IMR-90 (cell line): ENCODE measurements around the gene CMTM7. TPM values are rescaled to one million over a fixed set of nuclear protein-coding genes. Genes with fewer than 3 reads are reported as not detected.

ENCODE experiments used
- ATAC-seq: fragments of 200-7000 bp; cut with Tn5 transposase; 2 replicates; pipeline ENCODE4 v1.9.1; 2020; ENCODE audit warnings: low read depth, mild to moderate bottlenecking, moderate library complexity
- BruUV-seq: library from RNA; stranded (reverse); fragments of 400-500 nt; replicated peaks from 2 replicates; lab custom pipeline; 2021; lab: Mats Ljungman, UMichigan
- CTCF ChIA-PET: fragments of 300-600 bp; formaldehyde crosslinking; extraction: SDS; loops from one replicate; lab custom pipeline; 2021; ENCODE audit warnings: antibody characterized with exemption; lab: Yijun Ruan, JAX
- POLR2A ChIA-PET: fragments of 300-600 bp; sonication (Branson Sonifier 250); formaldehyde crosslinking; loops from one replicate; lab custom pipeline; 2022; ENCODE audit warnings: antibody characterized with exemption; ENCODE audit not compliant: unreplicated experiment; lab: Charles Lee
- DNase-seq: peaks from one replicate; pipeline ENCODE4 v3.0.0; 2013
- H2AFZ ChIP-seq: replicated peaks from 2 replicates; pipeline ENCODE3; 2013; ENCODE audit warnings: low read length, mild to moderate bottlenecking; ENCODE audit not compliant: poor library complexity
- H2AK5ac ChIP-seq: 2 replicates; pipeline ENCODE4 v1.6.1; 2013; ENCODE audit warnings: low read depth, low read length, inconsistent platforms
- H2AK9ac ChIP-seq: replicated peaks from 2 replicates; pipeline ENCODE3; 2013; ENCODE audit warnings: mild to moderate bottlenecking, low read depth, low read length, moderate library complexity; ENCODE audit not compliant: poor library complexity
- H2BK120ac ChIP-seq: 2 replicates; pipeline ENCODE4 v1.6.1; 2013; ENCODE audit warnings: low read depth, low read length, inconsistent platforms
- H2BK15ac ChIP-seq: 3 replicates; pipeline ENCODE4 v1.6.1; 2013; ENCODE audit warnings: low read depth, low read length, inconsistent platforms
- H2BK20ac ChIP-seq: 2 replicates; pipeline ENCODE4 v1.6.1; 2013; ENCODE audit warnings: low read depth, mild to moderate bottlenecking, inconsistent platforms, low read length, moderate library complexity
- H2BK5ac ChIP-seq: 2 replicates; pipeline ENCODE4 v1.6.1; 2013; ENCODE audit warnings: mild to moderate bottlenecking, low read depth, low read length, inconsistent platforms; ENCODE audit not compliant: poor library complexity, severe bottlenecking
- H3K14ac ChIP-seq: replicated peaks from 2 replicates; pipeline ENCODE4 v1.6.1; 2013; ENCODE audit warnings: low read depth, low read length, inconsistent platforms
- H3K18ac ChIP-seq: 2 replicates; pipeline ENCODE4 v1.6.1; 2013; ENCODE audit warnings: low read depth, low read length, control low read depth
- H3K23ac ChIP-seq: 2 replicates; pipeline ENCODE4 v1.6.1; 2013; ENCODE audit warnings: low read depth, low read length, inconsistent platforms
- H3K27ac ChIP-seq: 2 replicates; pipeline ENCODE4 v1.5.1; 2013; ENCODE audit warnings: mild to moderate bottlenecking, control low read depth, low read length; ENCODE audit not compliant: insufficient read depth
- H3K27me3 ChIP-seq: 2 replicates; pipeline ENCODE4 v1.6.1; 2013; ENCODE audit warnings: low read length; ENCODE audit not compliant: control insufficient read depth, insufficient read depth
- H3K36me3 ChIP-seq: 2 replicates; pipeline ENCODE4 v1.6.1; 2013; ENCODE audit warnings: low read length, mixed read lengths; ENCODE audit not compliant: control insufficient read depth, insufficient read depth
- H3K4ac ChIP-seq: 2 replicates; pipeline ENCODE4 v1.6.1; 2013; ENCODE audit warnings: low read depth, low read length, inconsistent platforms
- H3K4me1 ChIP-seq: 2 replicates; pipeline ENCODE4 v1.6.1; 2013; ENCODE audit warnings: low read length, mixed read lengths; ENCODE audit not compliant: control insufficient read depth, insufficient read depth
- H3K4me2 ChIP-seq: 2 replicates; pipeline ENCODE4 v1.6.1; 2013; ENCODE audit warnings: low read depth, mild to moderate bottlenecking, control low read depth, low read length, moderate library complexity
- H3K4me3 ChIP-seq: 2 replicates; pipeline ENCODE4 v1.5.1; 2013; ENCODE audit warnings: low read depth, mild to moderate bottlenecking, control low read depth, low read length, moderate library complexity; ENCODE audit not compliant: insufficient read depth
- H3K56ac ChIP-seq: 2 replicates; pipeline ENCODE4 v1.6.1; 2013; ENCODE audit warnings: low read length, inconsistent platforms; ENCODE audit not compliant: insufficient read depth; ENCODE audit errors: extremely low read depth
- H3K79me1 ChIP-seq, 2 experiments: 2 replicates each; pipeline ENCODE4 v1.6.1; 2013; ENCODE audit warnings: low read length in 2 of 2, inconsistent platforms in 1 of 2, low read depth in 1 of 2
- H3K9ac ChIP-seq: 2 replicates; pipeline ENCODE4 v1.6.1; 2013; ENCODE audit warnings: low read depth, low read length, control low read depth
- H3K9me1 ChIP-seq: 2 replicates; pipeline ENCODE4 v1.6.1; 2013; ENCODE audit warnings: low read length, inconsistent platforms; ENCODE audit not compliant: insufficient read depth
- H3K9me3 ChIP-seq: 2 replicates; pipeline ENCODE4 v1.6.1; 2013; ENCODE audit warnings: low read length; ENCODE audit not compliant: control insufficient read depth, insufficient read depth
- H4K20me1 ChIP-seq: 2 replicates; pipeline ENCODE4 v1.6.1; 2013; ENCODE audit warnings: low read length, inconsistent platforms; ENCODE audit not compliant: insufficient read depth
- H4K5ac ChIP-seq: 2 replicates; pipeline ENCODE4 v1.6.1; 2013; ENCODE audit warnings: mild to moderate bottlenecking, low read depth, low read length, control low read depth
- H4K8ac ChIP-seq, 2 experiments: 2 replicates each; pipeline ENCODE4 v1.6.1; 2013; ENCODE audit warnings: low read depth in 2 of 2, low read length in 2 of 2, control low read depth in 1 of 2, inconsistent platforms in 1 of 2
- H4K91ac ChIP-seq: 2 replicates; pipeline ENCODE4 v1.6.1; 2013; ENCODE audit warnings: low read depth, low read length, inconsistent platforms; ENCODE audit not compliant: insufficient read depth
- BHLHE40 ChIP-seq: fragments of 150-350 bp; IDR thresholded peaks from 2 replicates; pipeline ENCODE4 v1.6.1; 2016; ENCODE audit warnings: mild to moderate bottlenecking, low read depth, low read length
- CEBPB ChIP-seq: IDR thresholded peaks from 2 replicates; pipeline ENCODE4 v1.6.1; 2012; ENCODE audit warnings: low read depth, low read length, improper control_type of control experiment
- CHD1 ChIP-seq: IDR thresholded peaks from 2 replicates; pipeline ENCODE4 v1.6.1; 2012; ENCODE audit warnings: low read depth, low read length, improper control_type of control experiment
- CTCF ChIP-seq: conservative IDR thresholded peaks from 2 replicates; pipeline ENCODE4 v1.5.1; 2012; ENCODE audit warnings: mild to moderate bottlenecking, low read depth, low read length, improper control_type of control experiment
- ELK1 ChIP-seq: fragments of 150-350 bp; IDR thresholded peaks from 2 replicates; pipeline ENCODE4 v1.6.1; 2016; ENCODE audit warnings: low read depth, mild to moderate bottlenecking, low read length, moderate library complexity, borderline replicate concordance
- FOS ChIP-seq: fragments of 150-350 bp; IDR thresholded peaks from 2 replicates; pipeline ENCODE4 v1.6.1; 2016; ENCODE audit warnings: low read depth, low read length
- MAFK ChIP-seq: IDR thresholded peaks from 2 replicates; pipeline ENCODE4 v1.6.1; 2012; ENCODE audit warnings: low read depth, low read length, improper control_type of control experiment
- MAZ ChIP-seq: IDR thresholded peaks from 2 replicates; pipeline ENCODE4 v1.6.1; 2012; ENCODE audit warnings: low read depth, mild to moderate bottlenecking, low read length, improper control_type of control experiment, moderate library complexity, borderline replicate concordance
- MXI1 ChIP-seq: IDR thresholded peaks from 2 replicates; pipeline ENCODE4 v1.6.1; 2012; ENCODE audit warnings: low read depth, mild to moderate bottlenecking, low read length, moderate library complexity, borderline replicate concordance
- NFE2L2 ChIP-seq: fragments of 150-350 bp; IDR thresholded peaks from 2 replicates; pipeline ENCODE4 v1.6.1; 2016; ENCODE audit warnings: low read depth, mild to moderate bottlenecking, low read length
- POLR2A ChIP-seq: IDR thresholded peaks from 2 replicates; pipeline ENCODE4 v1.6.1; 2012; ENCODE audit warnings: mild to moderate bottlenecking, low read depth, low read length
- RAD21 ChIP-seq: IDR thresholded peaks from 2 replicates; pipeline ENCODE4 v1.6.1; 2012; ENCODE audit warnings: low read length, improper control_type of control experiment
- RFX5 ChIP-seq: IDR thresholded peaks from 2 replicates; pipeline ENCODE4 v1.8.0; 2012; ENCODE audit warnings: low read depth, mild to moderate bottlenecking, low read length, moderate library complexity
- SMC3 ChIP-seq: fragments of 150-350 bp; IDR thresholded peaks from 2 replicates; pipeline ENCODE4 v1.6.1; 2016; ENCODE audit warnings: low read depth, mild to moderate bottlenecking, antibody characterized with exemption, low read length, moderate library complexity
- USF2 ChIP-seq: fragments of 150-350 bp; IDR thresholded peaks from 2 replicates; pipeline ENCODE4 v1.6.1; 2017; ENCODE audit warnings: mild to moderate bottlenecking, antibody characterized with exemption, low read length, low read depth
- WGBS, 2 experiments: methylation state at CpG; one replicate each; pipeline versions ENCODE4 v1.1.5 to v1.1.7; 2013; ENCODE audit warnings: missing lambda C conversion rate in 2 of 2; ENCODE audit not compliant: insufficient read length in 1 of 2; ENCODE audit errors: extremely low coverage in 2 of 2; 5-methylcytosine and 5-hydroxymethylcytosine counted together
- dilution Hi-C: fragments of 300-500 bp; cut with HindIII; formaldehyde crosslinking; loops from one replicate; pipeline ENCODE4 v1.14.3; 2018; ENCODE audit warnings: low sequenced_read_pairs; ENCODE audit not compliant: unreplicated experiment
- in situ Hi-C: fragments of 300-500 bp; cut with MboI; formaldehyde crosslinking; loops from 3 replicates; pipeline ENCODE4 v1.14.3; 2019; ENCODE audit warnings: low sequenced_read_pairs, inconsistent platforms, mixed read lengths
- intact Hi-C: fragments of 100-400 bp; cut with micrococcal nuclease; formaldehyde crosslinking; loops from 2 replicates; pipeline ENCODE4 v1.10.0; 2022
- polyA plus RNA-seq, 3 experiments: library from polyadenylated mRNA; depleted of rRNA; stranded (reverse); fragments of >200 nt; gene quantifications; 2 replicates each; pipeline ENCODE4 v1.2.3, GENCODE V29; 2012; ENCODE audit warnings: low replicate concordance in 1 of 3
- total RNA-seq: library from RNA; depleted of rRNA; stranded (reverse); fragments of >200 nt; gene quantifications from 2 replicates; pipeline ENCODE4 v1.2.3, GENCODE V29; 2012

The CMTM7 gene
- total and polyA plus RNA-seq, 2 of the 4 experiments (the other 2 are of a cell fraction): 3.4 to 31.4 TPM

GRCh38 chr3:32347343-32348125 is 44.1 kb upstream of the CMTM7 start:
- WGBS, 2 experiments: 0% methylated on average over 1 of the region's 11 CpGs; no CpG with 5 or more reads in 1 of the 2 experiments
- Histone ChIP-seq H3K27ac (no peak overlapping the region), H3K9me3 (no peaks in the 10 kb centered on the region), H3K4ac (no peak overlapping the region), H2BK15ac (no peak overlapping the region), H2BK20ac (no peak overlapping the region), H3K79me1 (no peaks in the 10 kb centered on the region), H3K4me3 (no peak overlapping the region), H3K4me2 (no peak overlapping the region), H2AFZ (no peak overlapping the region), H4K20me1 (no peaks in the 10 kb centered on the region), H3K56ac (no peak overlapping the region), H2AK5ac (no peak overlapping the region), H2BK120ac (no peak overlapping the region), H2BK5ac (no peak overlapping the region), H3K18ac (no peak overlapping the region), H3K23ac (no peak overlapping the region), H3K9ac (no peak overlapping the region), H4K8ac (no peak overlapping the region), H4K5ac (no peak overlapping the region), H2AK9ac (no peak overlapping the region), H3K14ac (no peak overlapping the region), H3K36me3 (no peaks in the 10 kb centered on the region), H3K4me1 (no peaks in the 10 kb centered on the region), H3K27me3 (peaks cover 8% of the 10 kb centered on the region), H4K91ac (no peak overlapping the region), H3K9me1 (no peaks in the 10 kb centered on the region)
- in situ Hi-C loops (no loop called here), dilution Hi-C loops (no loop called here), intact Hi-C loops (no loop called here)
- ATAC-seq (no peak; the same call in 1 of the 2 replicates), DNase-seq (no peak)
- POLR2A ChIA-PET: no interaction called here
- BruUV-seq: no TSS peak
- CTCF ChIA-PET: interaction anchor here (0.7 kb wide), 1 partner anchor 13 kb away, joined by 10 read pairs; no protein-coding TSS in a partner anchor
- no peak for TF ChIP-seq CTCF
- no peak for TF ChIP-seq MXI1
- TF ChIP-seq CEBPB: no peak
- no peak for TF ChIP-seq ELK1
- no peak for TF ChIP-seq MAZ
- TF ChIP-seq RFX5: no peak
- no peak for TF ChIP-seq SMC3
- no peak for TF ChIP-seq RAD21
- no peak for TF ChIP-seq NFE2L2
- TF ChIP-seq FOS: no peak
- no peak for TF ChIP-seq MAFK
- no peak for TF ChIP-seq USF2
- TF ChIP-seq POLR2A: no peak
- no peak for TF ChIP-seq BHLHE40
- TF ChIP-seq CHD1: no peak
